Ecto neural progenitor cell (in vitro differentiated cells): ENCODE results near the gene GLI3.

Source experiments
- DNase-seq: peaks from one replicate; pipeline ENCODE4 v3.0.0-alpha.2; 2018; ENCODE audit warnings: low spot score

GLI3 gene

DNA sequence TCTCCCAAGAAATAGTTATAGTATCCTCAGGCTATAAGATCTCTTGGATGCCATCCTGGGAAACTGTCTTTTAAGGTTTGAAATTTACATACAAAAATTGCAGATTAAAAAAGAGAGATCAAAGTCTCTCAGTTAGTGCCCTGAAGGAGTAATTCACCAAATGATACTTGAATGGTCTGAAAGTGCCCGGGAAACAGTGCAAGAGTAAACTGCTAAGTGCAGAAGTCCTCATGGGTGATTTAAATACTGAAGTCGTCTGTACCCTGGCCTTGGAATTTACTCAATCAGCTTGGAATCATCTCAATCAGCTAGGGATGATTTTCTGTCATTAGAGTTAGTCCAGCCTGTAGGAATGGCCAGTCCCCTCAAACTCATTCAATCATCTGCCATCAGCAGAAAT lies 155.3 kb downstream of the GLI3 start:
- no peak for DNase-seq

DNA sequence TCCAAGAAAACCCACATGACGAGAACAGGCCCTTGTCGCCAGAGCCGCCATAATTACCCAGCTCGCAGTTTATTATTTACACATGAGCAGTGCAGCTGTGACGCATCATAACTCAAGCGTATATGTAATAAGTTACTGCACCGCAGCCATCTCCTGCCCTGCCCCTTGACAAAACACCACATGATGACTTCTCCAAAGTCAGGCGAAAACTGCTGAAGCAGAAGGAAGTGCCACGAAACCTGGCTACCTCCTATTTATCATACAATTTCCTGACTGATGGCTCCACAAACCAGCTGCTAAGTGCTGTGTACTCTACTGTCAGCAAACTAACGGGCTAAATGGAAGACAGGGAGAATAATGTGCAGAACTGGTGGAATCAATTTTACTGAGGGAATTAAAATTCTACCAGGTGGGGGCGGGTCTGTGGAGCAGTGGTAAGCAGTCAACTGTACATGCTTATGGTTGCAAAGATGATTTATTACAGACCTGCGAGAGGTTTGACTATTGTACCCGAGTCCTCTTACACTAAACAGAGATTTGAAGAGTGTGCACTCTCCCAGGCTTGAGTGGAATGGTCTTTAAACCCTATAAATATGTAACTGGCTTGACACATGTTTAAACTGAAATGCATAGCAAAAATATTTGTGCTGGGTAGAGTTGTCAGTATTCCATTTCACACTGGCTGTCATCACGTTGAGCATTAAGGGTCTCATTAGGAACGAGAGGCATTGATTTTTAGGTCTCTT lies 156.0 kb downstream of the GLI3 start:
- no peak for DNase-seq

- no peak for DNase-seq
These were observed 159.5 kb downstream of the GLI3 start for GRCh38 chr7:42077271-42078135.

DNA sequence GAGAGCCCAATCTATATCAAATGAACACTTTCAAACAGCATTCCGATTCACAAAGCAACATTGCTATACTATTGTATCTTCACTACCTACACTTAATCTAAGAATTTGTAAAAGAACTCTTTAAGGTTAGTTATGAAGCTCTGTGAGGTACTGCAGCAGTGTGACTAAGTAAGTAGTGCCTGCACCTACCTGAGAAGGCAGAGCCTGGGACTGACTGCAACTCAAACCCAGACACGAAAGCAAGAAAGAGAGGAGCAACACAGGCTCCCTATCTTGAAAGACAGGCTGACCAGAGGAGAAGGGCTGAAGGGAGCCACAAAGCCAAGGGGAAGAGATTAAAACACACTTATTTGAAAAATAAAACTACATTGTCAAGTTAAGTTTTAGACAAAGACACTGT lies 160.1 kb downstream of the GLI3 start:
- no peak for DNase-seq

DNA sequence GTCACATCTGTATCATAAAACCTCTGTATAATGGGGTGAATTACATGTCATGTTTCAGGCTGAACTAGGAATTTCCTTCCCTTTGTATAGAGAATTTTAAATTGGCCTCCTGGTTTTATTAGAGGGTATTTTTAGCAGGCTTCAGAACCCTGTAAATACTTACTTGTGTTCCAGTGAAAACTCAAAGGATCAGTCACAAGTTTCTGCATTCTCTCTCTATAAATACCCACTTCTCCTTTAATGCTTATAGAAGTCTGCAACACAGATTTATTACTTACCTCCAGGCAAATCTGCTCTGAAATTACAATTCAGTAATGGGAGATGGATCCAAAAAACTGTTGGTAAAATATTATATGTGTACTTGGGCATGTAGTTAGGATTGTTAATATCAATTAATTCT lies 161.6 kb downstream of the GLI3 start:
- no peak for DNase-seq

DNA sequence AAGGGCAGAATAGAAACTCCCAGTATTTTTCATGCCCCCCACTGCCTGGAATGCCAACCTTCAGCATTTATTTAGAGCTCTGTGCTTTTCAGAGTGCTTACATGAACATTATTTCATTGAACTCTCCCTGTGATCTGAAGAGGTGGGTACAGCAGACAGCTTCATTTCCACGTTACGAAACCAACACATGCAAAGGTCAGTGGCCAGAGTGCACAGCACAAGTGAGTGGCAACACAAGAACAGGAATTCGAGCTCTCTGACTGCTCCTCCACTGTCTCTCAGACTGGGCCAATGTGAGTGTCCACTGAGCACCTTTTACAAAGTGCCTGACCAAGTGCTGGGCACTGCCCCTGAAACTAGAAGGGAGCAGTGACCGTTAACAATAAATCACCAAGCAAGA lies 162.9 kb downstream of the GLI3 start:
- DNase-seq = no peak

DNA sequence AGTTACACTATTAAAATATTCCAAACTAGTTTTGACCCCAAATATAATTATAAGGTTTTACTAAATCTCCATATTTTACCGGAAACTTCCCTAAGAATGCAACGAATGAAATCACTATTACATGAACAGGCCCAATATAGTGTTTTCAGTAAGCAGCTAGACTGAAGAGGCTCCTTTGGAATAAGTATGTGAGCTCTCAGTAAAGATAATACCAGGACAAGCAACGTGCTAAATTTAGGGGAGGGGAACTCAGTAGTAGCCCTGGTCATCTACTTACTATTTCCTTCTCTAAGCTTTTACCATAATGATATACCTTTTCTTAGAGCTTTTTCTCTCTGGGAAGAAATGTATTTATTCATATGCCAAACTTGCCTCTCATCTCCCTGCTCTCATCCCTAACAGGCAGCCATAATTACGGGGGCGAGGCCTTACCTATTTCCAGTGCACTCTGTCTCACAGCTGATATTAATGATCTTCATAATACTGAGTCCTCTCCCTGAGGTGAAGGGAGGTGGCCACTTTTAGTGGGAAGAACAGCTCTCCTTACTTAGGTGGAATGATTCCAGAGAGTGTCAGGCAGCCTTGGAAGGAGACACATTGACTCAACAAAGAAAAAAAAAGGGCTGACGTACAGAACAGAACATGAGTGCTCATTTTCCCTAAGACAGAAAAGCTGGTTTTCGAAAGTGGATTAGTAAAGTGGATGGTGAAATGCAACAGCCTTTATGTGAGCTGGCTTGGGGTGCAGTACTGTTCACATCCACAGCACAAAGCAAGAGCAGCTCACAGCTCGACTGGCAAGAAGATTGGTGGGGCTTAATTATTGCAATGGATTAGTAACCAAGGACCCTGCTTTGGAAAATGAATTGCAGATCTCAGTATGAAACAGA lies 165.4 kb downstream of the GLI3 start:
- DNase-seq = no peak

DNA sequence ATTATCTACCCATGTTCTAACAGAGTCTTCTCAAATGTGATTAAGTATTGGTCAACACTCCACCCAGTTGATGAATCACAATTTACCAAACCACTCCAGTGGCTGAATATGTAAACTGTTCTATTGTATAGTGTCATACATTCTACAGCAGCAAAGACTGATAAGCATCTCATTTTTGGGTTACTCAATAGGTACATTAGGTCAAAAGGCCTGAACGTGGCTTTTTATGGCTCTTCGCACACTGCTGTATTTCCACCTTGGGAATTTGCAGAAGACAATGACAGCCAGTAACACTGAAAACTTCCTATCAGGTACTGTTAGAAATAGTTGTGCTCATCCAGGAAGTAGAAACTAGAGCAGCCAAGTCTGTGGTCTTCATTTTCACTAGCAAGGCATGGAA lies 166.9 kb downstream of the GLI3 start:
- no peak for DNase-seq

DNA sequence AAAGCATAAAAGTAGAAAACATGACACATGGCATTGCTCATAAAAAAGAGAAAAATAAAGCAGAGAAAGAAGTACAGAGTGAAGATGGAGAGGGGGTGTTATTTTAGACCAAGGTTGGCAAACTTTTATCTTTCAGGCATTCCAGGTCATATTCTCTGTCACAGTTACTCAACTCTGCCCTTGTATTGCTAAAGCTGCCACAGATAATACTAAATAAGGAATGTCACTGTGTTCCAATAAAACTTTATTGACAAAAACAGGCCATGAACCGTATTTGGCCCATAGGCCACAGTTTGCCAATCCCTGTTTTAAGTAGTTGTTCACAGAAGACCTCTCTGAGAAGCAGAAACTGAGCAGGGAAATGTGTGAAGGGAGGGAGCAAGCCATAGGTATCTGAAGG lies 167.4 kb downstream of the GLI3 start:
- no peak for DNase-seq

DNA sequence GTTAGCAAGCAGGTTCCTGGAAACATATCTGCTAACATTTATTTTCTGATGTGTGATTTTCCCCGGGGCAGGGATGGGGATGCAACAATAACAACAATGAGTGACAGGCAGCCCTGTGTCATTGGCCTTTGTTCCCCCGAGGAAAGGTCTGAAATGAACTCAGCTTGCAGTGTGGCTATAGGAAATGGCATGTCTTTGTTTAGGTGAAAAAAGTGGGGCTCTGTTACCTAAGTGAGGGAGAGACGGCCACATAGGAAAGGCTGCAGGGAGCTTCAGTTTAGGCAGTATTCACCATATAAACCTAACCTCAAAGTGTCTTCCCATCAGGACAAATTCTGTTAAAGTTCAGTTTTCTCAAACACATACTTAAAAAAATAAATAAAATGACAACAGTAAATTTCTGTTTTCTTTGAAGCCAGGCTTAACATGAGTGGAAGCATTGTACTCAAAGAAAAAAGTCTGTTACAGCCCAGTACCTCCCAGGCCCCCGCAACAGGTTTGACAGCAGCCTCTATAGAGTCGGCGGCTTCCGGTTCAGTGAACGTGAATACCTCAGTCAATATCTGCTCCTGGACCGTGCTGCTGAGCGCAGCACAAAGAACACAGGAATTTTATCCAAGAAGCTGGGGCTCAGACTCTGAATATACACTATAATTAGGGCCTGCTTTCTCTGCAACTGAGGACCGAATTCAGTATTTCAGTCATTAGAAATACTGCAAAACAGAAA lies 168.3 kb downstream of the GLI3 start:
- DNase-seq = peak; percentile 64

DNA sequence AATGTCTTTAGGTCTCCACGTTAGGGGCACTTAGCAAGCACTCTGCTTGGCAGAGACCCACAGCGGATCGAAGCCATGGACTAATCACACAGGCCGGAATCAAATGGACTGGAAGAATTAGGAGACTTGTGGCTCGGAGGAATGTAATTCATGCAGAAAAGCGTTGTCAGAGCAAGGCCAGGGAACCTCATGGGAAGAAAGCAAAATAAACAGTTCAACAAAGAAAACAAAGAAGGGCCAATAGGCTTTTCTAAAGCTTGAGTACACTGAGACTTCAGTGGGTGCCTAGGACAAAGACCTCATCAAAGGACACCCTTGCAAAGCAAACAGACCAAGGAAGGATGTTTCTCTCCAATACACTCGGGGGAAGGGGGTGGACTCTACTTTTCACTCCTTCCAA lies 171.1 kb downstream of the GLI3 start:
- peak; percentile 63 for DNase-seq

- no peak for DNase-seq
These were observed 172.0 kb downstream of the GLI3 start for GRCh38 chr7:42065015-42065414.

- DNase-seq = no peak
These were observed 172.5 kb downstream of the GLI3 start for GRCh38 chr7:42064534-42064933.

DNA sequence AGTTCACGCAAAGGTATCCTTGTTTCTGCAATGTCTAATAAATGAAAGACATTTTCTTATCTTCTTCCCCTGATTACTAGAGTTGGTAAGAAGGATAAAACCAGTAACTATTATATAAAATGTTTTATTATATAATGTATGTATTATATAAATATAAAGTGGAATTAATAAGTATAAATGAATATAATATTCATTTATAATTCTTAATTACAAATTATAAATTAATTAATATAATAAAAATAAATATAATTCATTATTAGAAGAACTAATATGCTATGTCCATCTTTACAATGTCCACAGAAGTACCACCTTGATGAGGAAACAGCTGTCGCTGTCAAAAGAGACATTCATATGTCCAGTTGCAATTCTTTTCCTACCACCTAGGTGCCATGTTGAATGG lies 177.7 kb downstream of the GLI3 start:
- no peak for DNase-seq

DNA sequence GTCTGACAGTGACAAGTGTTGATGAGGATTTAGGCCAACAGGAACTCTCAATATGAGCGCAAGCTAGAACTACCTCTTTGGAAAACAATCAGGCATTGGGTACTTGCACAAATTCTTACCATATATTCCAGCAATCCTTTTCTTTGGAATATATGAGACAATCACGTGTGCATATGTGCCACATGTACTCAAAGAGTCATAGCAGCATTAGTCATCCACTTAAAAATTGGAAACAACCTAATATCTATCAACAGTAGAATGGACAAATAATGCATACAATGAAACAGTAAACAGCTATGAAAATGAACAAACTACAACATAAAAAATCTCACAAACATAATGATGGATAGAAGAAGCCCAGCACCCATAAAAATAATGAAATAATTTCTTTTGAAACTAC lies 179.7 kb downstream of the GLI3 start:
- DNase-seq = no peak

DNA sequence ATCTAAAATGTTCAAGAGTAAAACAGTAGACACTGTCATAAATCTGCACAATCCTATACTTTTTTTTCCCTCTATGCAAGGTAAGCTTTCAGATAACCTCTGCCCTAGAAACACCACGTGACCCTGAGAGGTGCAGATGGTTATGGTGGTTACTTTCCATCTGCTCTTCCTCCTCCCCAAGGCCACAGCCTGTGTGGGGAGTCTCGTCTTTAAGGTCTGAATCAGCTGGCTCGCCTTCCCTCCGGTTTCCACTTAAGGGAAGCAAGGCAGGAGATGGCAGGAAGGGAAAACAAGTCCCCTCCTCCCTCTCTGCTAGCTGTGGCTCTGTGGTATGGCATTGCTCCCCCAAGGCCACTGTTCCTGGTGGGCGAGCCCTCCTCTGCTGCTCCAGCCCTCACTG lies 181.8 kb downstream of the GLI3 start:
- no peak for DNase-seq

GRCh38 chr7:42053834-42054233 lies 183.2 kb downstream of the GLI3 start:
- no peak for DNase-seq

- no peak for DNase-seq
These were observed 187.2 kb downstream of the GLI3 start for GRCh38 chr7:42049761-42050160.

GRCh38 chr7:42046483-42046882 lies 190.5 kb downstream of the GLI3 start:
- no peak for DNase-seq

DNA sequence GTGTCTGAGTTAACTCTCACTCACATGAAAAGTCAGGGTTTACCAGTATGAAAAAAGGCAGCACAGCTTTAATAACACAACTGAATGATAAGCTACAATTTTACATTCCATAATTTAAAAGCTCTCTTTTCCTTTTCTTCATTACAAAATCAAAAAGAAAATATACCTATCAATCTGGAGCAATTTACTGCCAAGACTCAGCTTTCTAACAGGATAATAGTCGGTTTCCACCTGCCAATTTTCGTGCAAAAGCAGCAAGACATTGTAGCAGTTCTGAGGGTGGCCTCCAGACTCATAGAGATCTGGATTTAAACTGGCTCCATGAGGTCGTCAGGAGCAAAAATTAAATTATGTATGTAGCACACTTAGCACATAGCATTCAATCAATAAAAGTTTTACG lies 191.0 kb downstream of the GLI3 start:
- no peak for DNase-seq

- no peak for DNase-seq
These were observed 197.1 kb downstream of the GLI3 start for GRCh38 chr7:42039921-42040320.

- no peak for DNase-seq
These were observed 201.8 kb downstream of the GLI3 start for GRCh38 chr7:42035210-42035609.
